ENCODE data around the gene SORCS1.

GRCh38 chr10:106609470-106610266 lies 554.8 kb downstream of the SORCS1 start:
- TF ChIP-seq CTCF (conservative IDR thresholded peaks at IDR 0.05 in 1 of 2, IDR thresholded peaks at IDR 0.05 in 1 of 2; ENCODE audit: low read depth in 1 of 2, low read length in 2 of 2) (peak; percentile 14 to 18), EZH2 (IDR thresholded peaks at IDR 0.05; ENCODE audit: low read length, missing control alignments) (no peak)
